Endothelial cell of umbilical vein (primary cell): ENCODE measurements around the gene RNU1-1. TPM values are rescaled to one million over a fixed set of nuclear protein-coding genes. Genes with fewer than 3 reads are reported as not detected.
"Not testable (repeated sequence)": the region's sequence is repeated elsewhere in the genome, so short reads cannot be mapped to it uniquely, and the experiment has no call there.

Experiments
- BruUV-seq: library from RNA; stranded (reverse); fragments of 400-500 nt; replicated peaks from 2 replicates; lab custom pipeline; 2021; lab: Mats Ljungman, UMichigan
- CTCF ChIA-PET: fragments of 300-600, 350-600 bp; sonication (Branson Sonifier 250); formaldehyde crosslinking; loops from one replicate; lab custom pipeline; 2021; ENCODE audit warnings: antibody characterized with exemption, inconsistent platforms; lab: Charles Lee
- POLR2A ChIA-PET: fragments of 300-600, 350-600 bp; sonication (Branson Sonifier 250); formaldehyde crosslinking; loops from one replicate; lab custom pipeline; 2021; ENCODE audit warnings: antibody characterized with exemption, inconsistent platforms; lab: Charles Lee
- DNase-seq: peaks from one replicate; pipeline ENCODE4 v3.0.0-alpha.2; 2011; ENCODE audit warnings: low read depth, low spot score
- FAIRE-seq: peaks from 2 replicates; lab custom pipeline; 2011; peaks lifted over from hg19 to GRCh38; lab: Jason Lieb, UNC
- H2AFZ ChIP-seq: 2 replicates; pipeline ENCODE4 v1.6.0; 2012; ENCODE audit warnings: low read depth, low read length, control low read depth, inconsistent platforms
- H3K27ac ChIP-seq: 2 replicates; pipeline ENCODE4 v1.5.1; 2011; ENCODE audit warnings: low read depth, mild to moderate bottlenecking, control low read depth, low read length, moderate library complexity; ENCODE audit not compliant: insufficient read depth
- H3K27me3 ChIP-seq, 2 experiments: 2 replicates each; pipeline versions ENCODE4 v1.6.0 to v1.6.1; 2011; ENCODE audit warnings: low read length in 2 of 2, mixed read lengths in 1 of 2; ENCODE audit not compliant: control insufficient read depth in 2 of 2, insufficient read depth in 2 of 2
- H3K36me3 ChIP-seq, 2 experiments: 2 replicates in 1 of 2; 3 replicates in 1 of 2; pipeline ENCODE4 v1.5.1; 2011; ENCODE audit warnings: low read length in 2 of 2, mild to moderate bottlenecking in 1 of 2, moderate library complexity in 1 of 2; ENCODE audit not compliant: control insufficient read depth in 2 of 2, insufficient read depth in 2 of 2; ENCODE audit errors: extremely low read depth in 1 of 2
- H3K4me1 ChIP-seq: 3 replicates; pipeline ENCODE4 v1.5.1; 2011; ENCODE audit warnings: mild to moderate bottlenecking, low read length; ENCODE audit not compliant: control insufficient read depth, insufficient read depth; ENCODE audit errors: extremely low read depth
- H3K4me2 ChIP-seq: 2 replicates; pipeline ENCODE4 v1.6.1; 2011; ENCODE audit warnings: low read length, control low read depth, mixed read lengths; ENCODE audit not compliant: insufficient read depth
- H3K4me3 ChIP-seq, 3 experiments: fragments of 200-600 bp in 1 of 3; sonication (generic), shearing (Covaris generic) in 1 of 3; replicated peaks in 1 of 3; 2 replicates each; pipeline ENCODE4 v1.5.1; 2011 to 2016; ENCODE audit warnings: control low read depth in 3 of 3, low read length in 3 of 3, mild to moderate bottlenecking in 2 of 3, inconsistent platforms in 1 of 3, low read depth in 1 of 3, moderate library complexity in 1 of 3; ENCODE audit not compliant: insufficient read depth in 1 of 3
- H3K79me2 ChIP-seq: 2 replicates; pipeline ENCODE4 v1.6.0; 2012; ENCODE audit warnings: low read length, inconsistent platforms; ENCODE audit not compliant: control insufficient read depth, insufficient read depth
- H3K9ac ChIP-seq: replicated peaks from 2 replicates; pipeline ENCODE3; 2011; ENCODE audit warnings: low read length, control low read depth; ENCODE audit not compliant: insufficient read depth; ENCODE audit errors: extremely low read depth
- H3K9me1 ChIP-seq: replicated peaks from 3 replicates; pipeline ENCODE4 v1.6.0; 2011; ENCODE audit warnings: mild to moderate bottlenecking, low read length; ENCODE audit not compliant: control insufficient read depth, insufficient read depth; ENCODE audit errors: extremely low read depth
- H3K9me3 ChIP-seq: replicated peaks from 2 replicates; pipeline ENCODE4 v1.5.1; 2012; ENCODE audit warnings: low read length, inconsistent platforms; ENCODE audit not compliant: control insufficient read depth, insufficient read depth
- H4K20me1 ChIP-seq: replicated peaks from 2 replicates; pipeline ENCODE3; 2011; ENCODE audit warnings: mild to moderate bottlenecking, low read length; ENCODE audit not compliant: control insufficient read depth, insufficient read depth; ENCODE audit errors: extremely low read depth
- EZH2 ChIP-seq: IDR thresholded peaks from 2 replicates; pipeline ENCODE4 v1.6.1; 2012; ENCODE audit warnings: borderline replicate concordance, low read depth, mild to moderate bottlenecking, moderate library complexity, low read length, inconsistent platforms; ENCODE audit not compliant: severe bottlenecking
- dilution Hi-C: fragments of 300-500 bp; cut with MboI; formaldehyde crosslinking; loops from one replicate; pipeline ENCODE4 v1.15.0; 2019; ENCODE audit warnings: low sequenced_read_pairs; ENCODE audit not compliant: extremely low pct_ligation_motif_present
- intact Hi-C: fragments of 100-400 bp; cut with micrococcal nuclease; formaldehyde crosslinking; loops from one replicate; pipeline ENCODE4 v1.10.0; 2022
- polyA plus RNA-seq, 4 experiments: library from polyadenylated mRNA; depleted of rRNA in 3 of 4; stranded (reverse) in 3 of 4; unstranded in 1 of 4; fragments of >200 nt; gene quantifications; 2 replicates each; pipeline versions ENCODE4 v1.2.1 to v1.2.3, GENCODE V29; 2011 to 2012; ENCODE audit warnings: missing spikeins in 1 of 4
- total RNA-seq: library from RNA; stranded (reverse); gene quantifications from 2 replicates; pipeline ENCODE4 v1.2.3, GENCODE V29; 2021

The RNU1-1 gene
- total and polyA plus RNA-seq, 2 donors (not counting 3 experiments of a cell fraction or from before 2014, with no cell fraction given): 206 to 1,319 TPM

DNA sequence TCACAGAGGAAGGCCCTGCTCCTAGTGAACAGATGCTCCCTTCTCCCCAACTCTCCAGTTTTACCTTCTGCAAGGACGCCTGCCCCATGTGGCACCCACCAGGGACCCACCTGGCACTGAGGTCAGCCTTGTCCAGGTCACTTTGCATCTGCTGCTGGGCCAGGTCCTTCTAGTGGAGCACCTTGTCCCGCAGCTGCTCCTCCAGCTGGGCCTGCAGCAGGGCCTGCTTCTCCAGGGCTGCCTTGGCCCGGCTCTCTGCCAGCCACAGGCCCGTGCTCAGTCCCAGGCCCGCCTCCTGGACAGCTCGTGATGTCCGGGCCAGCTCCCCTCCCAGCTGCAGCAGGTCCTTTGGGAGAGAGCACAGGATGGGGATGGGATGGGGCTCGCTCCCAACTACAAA, 27.8 kb downstream of the RNU1-1 start:
- H3K4me2 ChIP-seq, H2AFZ ChIP-seq, H3K9me1 ChIP-seq, FAIRE-seq, BruUV-seq, POLR2A ChIA-PET, H3K9ac ChIP-seq, dilution Hi-C loops, H4K20me1 ChIP-seq, H3K4me3 ChIP-seq, H3K9me3 ChIP-seq, H3K27me3 ChIP-seq, H3K4me1 ChIP-seq, DNase-seq, intact Hi-C loops, CTCF ChIA-PET, H3K27ac ChIP-seq, H3K79me2 ChIP-seq: not testable (repeated sequence)
- peaks cover 0 to 12% of the 10 kb centered on the region in 2 experiments for H3K36me3 ChIP-seq

DNA sequence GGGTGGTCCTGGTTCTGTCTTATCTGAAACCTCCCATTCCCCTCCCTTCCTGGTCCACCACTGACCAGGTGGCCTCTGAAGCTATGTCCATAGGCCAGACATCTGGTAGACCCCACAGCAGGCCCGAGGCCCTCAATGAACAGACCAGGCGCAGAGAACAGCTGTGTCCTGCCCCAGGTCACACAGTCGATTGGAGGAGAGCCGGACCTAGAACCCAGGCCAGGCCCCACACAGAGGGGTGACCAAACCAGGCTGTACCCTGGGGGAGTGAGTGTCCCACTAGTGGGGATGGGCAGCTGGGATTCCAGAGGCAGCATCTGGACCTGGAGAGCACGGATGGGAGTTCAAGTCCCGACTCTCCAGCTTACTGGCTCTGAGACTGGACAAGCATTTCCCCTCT, 29.2 kb downstream of the RNU1-1 start:
- Histone ChIP-seq H3K27me3 (no peaks in the 10 kb centered on the region), H3K9me1 (no peaks in the 10 kb centered on the region), H3K27ac (no peak overlapping the region), H4K20me1 (no peaks in the 10 kb centered on the region), H3K4me3 (no peak overlapping the region), H3K79me2 (no peaks in the 10 kb centered on the region), H3K4me2 (no peak overlapping the region), H3K4me1 (no peaks in the 10 kb centered on the region), H3K36me3 (peaks cover 0 to 12% of the 10 kb centered on the region in 2 experiments), H3K9me3 (no peaks in the 10 kb centered on the region), H2AFZ (no peak overlapping the region), H3K9ac (no peak overlapping the region)
- no TSS peak for BruUV-seq
- intact Hi-C loops (no loop called here), dilution Hi-C loops (no loop called here)
- FAIRE-seq: no peak
- no peak for TF ChIP-seq EZH2
- ChIA-PET POLR2A (no interaction called here), CTCF (no interaction called here)
- DNase-seq: no peak
